Osteoblast (primary cell): Measurements from ENCODE around the gene DCDC1. TPM values are rescaled to one million over a fixed set of nuclear protein-coding genes. Genes with fewer than 3 reads are reported as not detected.
A peak's percentile ranks its signal among the peaks of the same experiment; 100 is the strongest.

ENCODE experiments used
- DNase-seq: peaks from one replicate; pipeline ENCODE4 v3.0.0; 2011; ENCODE audit warnings: low spot score, mixed read lengths; ENCODE audit not compliant: insufficient read length; ENCODE audit errors: missing footprints
- H2AFZ ChIP-seq: 2 replicates; pipeline ENCODE4 v1.6.0; 2011; ENCODE audit warnings: mild to moderate bottlenecking, low read length
- H3K27ac ChIP-seq: 2 replicates; pipeline ENCODE4 v1.5.1; 2011; ENCODE audit warnings: mild to moderate bottlenecking, low read depth, low read length, moderate library complexity
- H3K27me3 ChIP-seq: 2 replicates; pipeline ENCODE4 v1.6.0; 2012; ENCODE audit warnings: mild to moderate bottlenecking, control low read depth, inconsistent platforms, low read length, moderate library complexity; ENCODE audit not compliant: insufficient read depth
- H3K36me3 ChIP-seq: 2 replicates; pipeline ENCODE4 v1.5.1; 2011; ENCODE audit warnings: mild to moderate bottlenecking, low read length, control low read depth, moderate library complexity; ENCODE audit not compliant: insufficient read depth
- H3K4me1 ChIP-seq: 2 replicates; pipeline ENCODE4 v1.5.1; 2011; ENCODE audit warnings: mild to moderate bottlenecking, low read length, control low read depth, moderate library complexity; ENCODE audit not compliant: insufficient read depth
- H3K4me2 ChIP-seq: 2 replicates; pipeline ENCODE4 v1.6.0; 2011; ENCODE audit warnings: mild to moderate bottlenecking, low read length; ENCODE audit not compliant: insufficient read depth
- H3K4me3 ChIP-seq: fragments of 200-600 bp; sonication (generic); 3 replicates; pipeline ENCODE4 v1.5.1; 2012; ENCODE audit warnings: mild to moderate bottlenecking, low read length, inconsistent platforms; ENCODE audit not compliant: insufficient read depth
- H3K79me2 ChIP-seq: 2 replicates; pipeline ENCODE4 v1.6.0; 2012; ENCODE audit warnings: mild to moderate bottlenecking, low read length, control low read depth, inconsistent platforms; ENCODE audit not compliant: insufficient read depth
- H3K9me3 ChIP-seq: 2 replicates; pipeline ENCODE4 v1.5.1; 2011; ENCODE audit warnings: low read depth, low read length, control low read depth
- H4K20me1 ChIP-seq: 2 replicates; pipeline ENCODE4 v1.6.0; 2012; ENCODE audit warnings: mild to moderate bottlenecking, low read length, control low read depth; ENCODE audit not compliant: insufficient read depth
- total RNA-seq: library from RNA; depleted of rRNA; stranded (reverse); fragments of >200 nt; gene quantifications from 2 replicates; pipeline ENCODE4 v1.2.3, GENCODE V29; 2012
- TF ChIP-seq, protein P1 (sequence below): IDR thresholded peaks from 2 replicates; pipeline ENCODE4 v1.5.1; 2011; ENCODE audit warnings: mild to moderate bottlenecking, low read depth, low read length, moderate library complexity; ENCODE audit errors: extremely low read depth

DCDC1 gene
- total RNA-seq, 1 donor = 1.1 TPM

DNA sequence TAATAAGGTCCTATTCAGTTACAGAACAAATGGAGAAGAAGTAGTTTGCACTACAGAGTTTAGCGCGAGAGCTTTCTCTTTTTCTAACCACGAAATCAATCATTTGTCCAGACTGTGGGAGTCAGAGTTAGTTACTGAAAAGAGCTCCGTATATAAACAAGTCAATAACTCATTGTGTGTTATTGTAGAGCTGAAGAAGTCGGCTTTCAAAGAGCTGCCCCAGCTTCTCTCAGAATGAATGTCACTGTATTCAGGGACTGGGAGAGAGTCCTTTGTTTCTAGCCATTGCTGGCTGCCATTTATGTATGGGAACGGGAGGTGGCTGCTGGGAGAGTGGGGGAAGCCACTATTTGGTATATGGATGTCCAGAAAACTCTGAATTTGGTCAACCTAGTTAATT, 227.8 kb downstream of the DCDC1 start:
- Histone ChIP-seq H4K20me1 (no peaks in the 10 kb centered on the region), H3K4me2 (no peak overlapping the region), H3K36me3 (no peaks in the 10 kb centered on the region), H3K4me3 (no peak overlapping the region), H3K79me2 (no peaks in the 10 kb centered on the region), H2AFZ (no peak overlapping the region), H3K27ac (no peak overlapping the region), H3K9me3 (no peaks in the 10 kb centered on the region), H3K4me1 (no peaks in the 10 kb centered on the region), H3K27me3 (no peaks in the 10 kb centered on the region)
- TF ChIP-seq, protein P1, sequence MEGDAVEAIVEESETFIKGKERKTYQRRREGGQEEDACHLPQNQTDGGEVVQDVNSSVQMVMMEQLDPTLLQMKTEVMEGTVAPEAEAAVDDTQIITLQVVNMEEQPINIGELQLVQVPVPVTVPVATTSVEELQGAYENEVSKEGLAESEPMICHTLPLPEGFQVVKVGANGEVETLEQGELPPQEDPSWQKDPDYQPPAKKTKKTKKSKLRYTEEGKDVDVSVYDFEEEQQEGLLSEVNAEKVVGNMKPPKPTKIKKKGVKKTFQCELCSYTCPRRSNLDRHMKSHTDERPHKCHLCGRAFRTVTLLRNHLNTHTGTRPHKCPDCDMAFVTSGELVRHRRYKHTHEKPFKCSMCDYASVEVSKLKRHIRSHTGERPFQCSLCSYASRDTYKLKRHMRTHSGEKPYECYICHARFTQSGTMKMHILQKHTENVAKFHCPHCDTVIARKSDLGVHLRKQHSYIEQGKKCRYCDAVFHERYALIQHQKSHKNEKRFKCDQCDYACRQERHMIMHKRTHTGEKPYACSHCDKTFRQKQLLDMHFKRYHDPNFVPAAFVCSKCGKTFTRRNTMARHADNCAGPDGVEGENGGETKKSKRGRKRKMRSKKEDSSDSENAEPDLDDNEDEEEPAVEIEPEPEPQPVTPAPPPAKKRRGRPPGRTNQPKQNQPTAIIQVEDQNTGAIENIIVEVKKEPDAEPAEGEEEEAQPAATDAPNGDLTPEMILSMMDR = no peak
- DNase-seq = no peak

DNA sequence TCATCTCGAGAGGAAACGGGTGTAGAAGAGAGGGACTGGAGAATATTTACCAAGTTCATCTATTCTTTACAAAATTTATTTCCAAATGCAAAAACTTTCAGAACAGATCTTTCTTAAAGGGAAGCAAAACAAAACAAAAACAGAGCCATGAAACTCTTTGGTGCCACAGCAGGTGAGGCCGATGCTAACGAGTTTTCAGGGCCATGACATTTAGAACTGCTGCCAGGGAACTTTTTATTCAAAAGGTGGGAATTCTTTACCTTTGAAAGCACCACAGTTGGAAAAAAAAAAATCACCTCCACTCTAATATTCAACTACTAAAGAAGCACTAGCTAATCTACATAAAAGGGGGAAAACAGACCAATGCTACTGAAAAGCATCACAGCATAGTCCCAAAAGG, 230.1 kb downstream of the DCDC1 start:
- Histone ChIP-seq H3K9me3 (no peaks in the 10 kb centered on the region), H3K27ac (no peak overlapping the region), H3K4me2 (no peak overlapping the region), H3K27me3 (no peaks in the 10 kb centered on the region), H3K79me2 (no peaks in the 10 kb centered on the region), H2AFZ (no peak overlapping the region), H3K4me1 (no peaks in the 10 kb centered on the region), H4K20me1 (no peaks in the 10 kb centered on the region), H3K4me3 (no peak overlapping the region), H3K36me3 (no peaks in the 10 kb centered on the region)
- no peak for DNase-seq
- TF ChIP-seq, protein P1 = no peak

DNA sequence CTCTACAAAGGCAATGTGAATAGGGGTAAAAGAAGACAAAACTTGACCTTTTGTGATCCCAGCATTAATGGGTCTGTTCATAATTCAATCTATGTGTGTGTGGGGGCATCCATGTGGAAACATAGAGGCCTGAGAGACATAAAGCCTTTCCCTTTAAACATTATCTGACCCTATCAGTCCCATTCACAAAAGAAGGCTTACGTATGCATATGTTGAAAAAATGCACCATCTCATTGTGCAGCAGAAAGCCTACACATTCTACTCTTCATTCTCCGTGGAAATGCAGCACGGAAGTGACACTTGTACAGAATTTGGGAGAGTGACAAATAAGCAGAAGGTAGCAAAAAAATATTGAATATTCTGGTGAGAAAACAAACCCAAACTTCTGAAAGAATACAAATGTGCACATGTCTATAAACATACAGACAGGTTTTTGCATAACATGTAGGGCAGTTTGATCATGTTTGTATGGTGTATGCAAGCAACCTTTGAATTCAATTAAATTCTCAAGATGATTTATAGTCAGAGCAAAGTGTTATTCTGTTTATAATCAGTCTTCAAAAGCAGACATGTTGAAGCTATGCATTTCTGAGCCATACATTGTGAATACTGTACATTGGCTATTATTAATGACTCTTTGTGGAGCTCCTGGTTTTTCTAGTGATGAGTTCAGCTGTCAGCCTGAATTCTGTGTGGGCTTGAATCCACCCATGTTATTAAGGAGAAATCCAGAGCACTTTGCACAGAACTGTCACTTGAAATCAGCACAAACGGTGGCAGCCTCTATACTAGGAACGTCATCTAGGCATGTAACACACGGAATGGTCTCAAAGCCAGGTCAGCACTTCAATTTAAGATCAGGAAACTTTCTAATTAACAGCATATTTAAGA, 236.8 kb downstream of the DCDC1 start:
- H3K4me2 ChIP-seq = no peak overlapping the region
- no peak overlapping the region for H3K4me3 ChIP-seq
- H3K36me3 ChIP-seq = no peaks in the 10 kb centered on the region
- no peaks in the 10 kb centered on the region for H3K27me3 ChIP-seq
- H3K4me1 ChIP-seq = no peaks in the 10 kb centered on the region
- H4K20me1 ChIP-seq = no peaks in the 10 kb centered on the region
- TF ChIP-seq, protein P1 = no peak
- no peak overlapping the region for H2AFZ ChIP-seq
- no peaks in the 10 kb centered on the region for H3K9me3 ChIP-seq
- no peaks in the 10 kb centered on the region for H3K79me2 ChIP-seq
- H3K27ac ChIP-seq = no peak overlapping the region
- DNase-seq = peak; percentile 2

DNA sequence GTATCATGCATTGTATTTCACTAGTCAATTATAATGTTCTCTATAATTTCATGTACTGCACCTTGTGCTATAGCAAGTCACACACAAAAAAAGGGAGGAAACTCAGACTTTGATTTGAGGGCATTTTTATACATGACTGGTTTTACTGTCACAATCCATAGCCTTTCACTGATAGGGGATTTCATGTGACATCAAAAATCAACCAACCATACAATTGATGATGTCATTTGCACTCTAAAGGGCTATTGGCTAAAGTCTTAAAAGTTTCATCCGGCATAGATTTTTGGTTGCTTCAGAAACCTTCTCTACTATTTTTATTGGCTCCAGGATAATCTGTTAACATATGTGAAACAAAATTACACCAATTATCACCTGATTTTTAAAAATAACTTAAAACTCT, 237.8 kb downstream of the DCDC1 start:
- no peak overlapping the region for H3K4me2 ChIP-seq
- no peaks in the 10 kb centered on the region for H3K27me3 ChIP-seq
- no peak overlapping the region for H2AFZ ChIP-seq
- H3K4me3 ChIP-seq = no peak overlapping the region
- H3K79me2 ChIP-seq = no peaks in the 10 kb centered on the region
- H3K27ac ChIP-seq = no peak overlapping the region
- H4K20me1 ChIP-seq = no peaks in the 10 kb centered on the region
- DNase-seq = no peak
- H3K36me3 ChIP-seq = no peaks in the 10 kb centered on the region
- TF ChIP-seq, protein P1 = no peak
- H3K9me3 ChIP-seq = no peaks in the 10 kb centered on the region
- H3K4me1 ChIP-seq = no peaks in the 10 kb centered on the region
